Osteoblast (primary cell): Measurements from ENCODE around the gene PHOSPHO1. TPM values are rescaled to one million over a fixed set of nuclear protein-coding genes. Genes with fewer than 3 reads are reported as not detected.
A peak's percentile ranks its signal among the peaks of the same experiment; 100 is the strongest.

Experiments
- DNase-seq: peaks from one replicate; pipeline ENCODE4 v3.0.0; 2011; ENCODE audit warnings: low spot score, mixed read lengths; ENCODE audit not compliant: insufficient read length; ENCODE audit errors: missing footprints
- H2AFZ ChIP-seq: 2 replicates; pipeline ENCODE4 v1.6.0; 2011; ENCODE audit warnings: mild to moderate bottlenecking, low read length
- H3K27ac ChIP-seq: 2 replicates; pipeline ENCODE4 v1.5.1; 2011; ENCODE audit warnings: mild to moderate bottlenecking, low read depth, low read length, moderate library complexity
- H3K27me3 ChIP-seq: 2 replicates; pipeline ENCODE4 v1.6.0; 2012; ENCODE audit warnings: mild to moderate bottlenecking, control low read depth, inconsistent platforms, low read length, moderate library complexity; ENCODE audit not compliant: insufficient read depth
- H3K36me3 ChIP-seq: 2 replicates; pipeline ENCODE4 v1.5.1; 2011; ENCODE audit warnings: mild to moderate bottlenecking, low read length, control low read depth, moderate library complexity; ENCODE audit not compliant: insufficient read depth
- H3K4me1 ChIP-seq: 2 replicates; pipeline ENCODE4 v1.5.1; 2011; ENCODE audit warnings: mild to moderate bottlenecking, low read length, control low read depth, moderate library complexity; ENCODE audit not compliant: insufficient read depth
- H3K4me2 ChIP-seq: 2 replicates; pipeline ENCODE4 v1.6.0; 2011; ENCODE audit warnings: mild to moderate bottlenecking, low read length; ENCODE audit not compliant: insufficient read depth
- H3K4me3 ChIP-seq: fragments of 200-600 bp; sonication (generic); 3 replicates; pipeline ENCODE4 v1.5.1; 2012; ENCODE audit warnings: mild to moderate bottlenecking, low read length, inconsistent platforms; ENCODE audit not compliant: insufficient read depth
- H3K79me2 ChIP-seq: 2 replicates; pipeline ENCODE4 v1.6.0; 2012; ENCODE audit warnings: mild to moderate bottlenecking, low read length, control low read depth, inconsistent platforms; ENCODE audit not compliant: insufficient read depth
- H3K9me3 ChIP-seq: 2 replicates; pipeline ENCODE4 v1.5.1; 2011; ENCODE audit warnings: low read depth, low read length, control low read depth
- H4K20me1 ChIP-seq: 2 replicates; pipeline ENCODE4 v1.6.0; 2012; ENCODE audit warnings: mild to moderate bottlenecking, low read length, control low read depth; ENCODE audit not compliant: insufficient read depth
- total RNA-seq: library from RNA; depleted of rRNA; stranded (reverse); fragments of >200 nt; gene quantifications from 2 replicates; pipeline ENCODE4 v1.2.3, GENCODE V29; 2012
- TF ChIP-seq, protein P1 (sequence below): IDR thresholded peaks from 2 replicates; pipeline ENCODE4 v1.5.1; 2011; ENCODE audit warnings: mild to moderate bottlenecking, low read depth, low read length, moderate library complexity; ENCODE audit errors: extremely low read depth

The PHOSPHO1 gene
- total RNA-seq, 1 donor = 0.36 TPM

- no peaks in the 10 kb centered on the region for H3K4me1 ChIP-seq
Measured at GRCh38 chr17:49252148-49252695, 21.6 kb upstream of the PHOSPHO1 start.

GRCh38 chr17:49249890-49250522 is 19.4 kb upstream of the PHOSPHO1 start:
- no peak overlapping the region for H3K27ac ChIP-seq
- DNase-seq = no peak
- H3K9me3 ChIP-seq = no peaks in the 10 kb centered on the region
- no peak overlapping the region for H3K4me2 ChIP-seq
- no peaks in the 10 kb centered on the region for H4K20me1 ChIP-seq
- H3K4me3 ChIP-seq = no peak overlapping the region
- TF ChIP-seq, protein P1, sequence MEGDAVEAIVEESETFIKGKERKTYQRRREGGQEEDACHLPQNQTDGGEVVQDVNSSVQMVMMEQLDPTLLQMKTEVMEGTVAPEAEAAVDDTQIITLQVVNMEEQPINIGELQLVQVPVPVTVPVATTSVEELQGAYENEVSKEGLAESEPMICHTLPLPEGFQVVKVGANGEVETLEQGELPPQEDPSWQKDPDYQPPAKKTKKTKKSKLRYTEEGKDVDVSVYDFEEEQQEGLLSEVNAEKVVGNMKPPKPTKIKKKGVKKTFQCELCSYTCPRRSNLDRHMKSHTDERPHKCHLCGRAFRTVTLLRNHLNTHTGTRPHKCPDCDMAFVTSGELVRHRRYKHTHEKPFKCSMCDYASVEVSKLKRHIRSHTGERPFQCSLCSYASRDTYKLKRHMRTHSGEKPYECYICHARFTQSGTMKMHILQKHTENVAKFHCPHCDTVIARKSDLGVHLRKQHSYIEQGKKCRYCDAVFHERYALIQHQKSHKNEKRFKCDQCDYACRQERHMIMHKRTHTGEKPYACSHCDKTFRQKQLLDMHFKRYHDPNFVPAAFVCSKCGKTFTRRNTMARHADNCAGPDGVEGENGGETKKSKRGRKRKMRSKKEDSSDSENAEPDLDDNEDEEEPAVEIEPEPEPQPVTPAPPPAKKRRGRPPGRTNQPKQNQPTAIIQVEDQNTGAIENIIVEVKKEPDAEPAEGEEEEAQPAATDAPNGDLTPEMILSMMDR = no peak
- no peaks in the 10 kb centered on the region for H3K4me1 ChIP-seq
- H3K36me3 ChIP-seq = no peaks in the 10 kb centered on the region
- H3K27me3 ChIP-seq = peaks cover 6% of the 10 kb centered on the region
- no peak overlapping the region for H2AFZ ChIP-seq
- H3K79me2 ChIP-seq = no peaks in the 10 kb centered on the region

More at GRCh38 chr17:49252148-49252695, 21.6 kb upstream of the PHOSPHO1 start:
- no peak overlapping the region for H3K27ac ChIP-seq
- peak; percentile 76 for DNase-seq
- peaks cover 6% of the 10 kb centered on the region for H3K27me3 ChIP-seq
- H3K79me2 ChIP-seq = no peaks in the 10 kb centered on the region
- TF ChIP-seq, protein P1 = no peak
- H3K36me3 ChIP-seq = no peaks in the 10 kb centered on the region
- no peaks in the 10 kb centered on the region for H4K20me1 ChIP-seq
- no peak overlapping the region for H3K4me2 ChIP-seq
- no peak overlapping the region for H3K4me3 ChIP-seq
- no peak overlapping the region for H2AFZ ChIP-seq
- H3K9me3 ChIP-seq = no peaks in the 10 kb centered on the region

DNA sequence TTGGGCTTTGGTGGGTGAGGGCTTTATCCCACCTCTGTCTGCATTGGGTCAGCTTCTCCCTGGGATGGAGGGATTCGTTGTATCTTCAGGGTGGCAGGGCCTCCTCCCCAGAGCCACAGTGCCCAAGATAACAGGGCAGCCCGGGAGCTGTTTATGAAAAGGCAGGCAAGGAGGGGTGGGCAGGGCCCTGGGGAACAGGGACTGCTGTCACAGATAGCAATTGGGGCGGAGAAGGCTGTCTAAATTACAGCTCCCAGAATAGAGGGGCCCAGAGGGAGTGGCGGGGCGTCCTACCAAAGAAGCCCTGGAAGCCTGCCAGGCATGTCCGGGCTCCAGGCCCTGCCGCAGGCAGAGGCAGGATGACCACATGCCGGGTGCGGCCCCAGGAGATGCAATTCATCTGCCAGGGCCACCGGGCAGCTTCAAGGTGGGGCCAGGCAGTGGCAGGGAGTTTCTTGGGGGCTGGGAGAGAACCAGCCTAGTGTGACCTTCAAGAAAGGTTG is 18.8 kb upstream of the PHOSPHO1 start:
- Histone ChIP-seq H4K20me1 (no peaks in the 10 kb centered on the region), H2AFZ (no peak overlapping the region), H3K4me1 (no peaks in the 10 kb centered on the region), H3K27me3 (peaks cover 6% of the 10 kb centered on the region), H3K36me3 (no peaks in the 10 kb centered on the region), H3K4me2 (no peak overlapping the region), H3K79me2 (no peaks in the 10 kb centered on the region), H3K4me3 (no peak overlapping the region), H3K9me3 (no peaks in the 10 kb centered on the region), H3K27ac (no peak overlapping the region)
- DNase-seq = peak; percentile 85
- TF ChIP-seq, protein P1 = no peak

GRCh38 chr17:49247944-49248343 is 17.4 kb upstream of the PHOSPHO1 start:
- Histone ChIP-seq H3K9me3 (no peaks in the 10 kb centered on the region), H3K4me1 (no peaks in the 10 kb centered on the region), H3K79me2 (no peaks in the 10 kb centered on the region), H3K4me3 (no peak overlapping the region), H3K36me3 (no peaks in the 10 kb centered on the region), H3K4me2 (no peak overlapping the region), H3K27me3 (peaks cover 6% of the 10 kb centered on the region), H4K20me1 (no peaks in the 10 kb centered on the region), H2AFZ (no peak overlapping the region), H3K27ac (no peak overlapping the region)
- no peak for DNase-seq
- TF ChIP-seq, protein P1 = no peak
